ENCODE results near the gene BIRC5.

BIRC5 gene

GRCh38 chr17:78225088-78225865 lies 11.2 kb downstream of the BIRC5 start:
- Histone ChIP-seq H2AFZ (ENCODE audit: low read length) (no peak overlapping the region), H4K20me1 (ENCODE audit: insufficient read depth, low read length, poor library complexity, severe bottlenecking) (no peaks in the 10 kb centered on the region), H3K9me2 (replicated peaks; ENCODE audit: low read depth, low read length) (no peaks in the 10 kb centered on the region)

GRCh38 chr17:78226055-78226758 lies 12.2 kb downstream of the BIRC5 start:
- Histone ChIP-seq H3K9ac (ENCODE audit: low read depth, low read length, poor library complexity, severe bottlenecking) (no peak overlapping the region), H3K9me2 (replicated peaks; ENCODE audit: low read depth, low read length) (no peaks in the 10 kb centered on the region), H3K9me3 (ENCODE audit: insufficient read depth, low read depth, low read length) (no peaks in the 10 kb centered on the region), H3K36me3 (ENCODE audit: insufficient read depth, low read length) (peaks cover 32% of the 10 kb centered on the region; the same call in 1 of the 2 replicates), H3K4me3 (ENCODE audit: low read length, poor library complexity, severe bottlenecking) (no peak overlapping the region), H3F3A (ENCODE audit: low read depth) (peaks cover 14% of the 10 kb centered on the region; the same call in 1 of the 2 replicates), H2AFZ (ENCODE audit: low read length) (no peak overlapping the region), H3K4me1 (ENCODE audit: insufficient read depth, low read length, poor library complexity, severe bottlenecking) (no peaks in the 10 kb centered on the region), H3K4me2 (ENCODE audit: low read depth, low read length, poor library complexity, severe bottlenecking) (no peak overlapping the region), H3K79me2 (ENCODE audit: insufficient read depth, low read length) (peaks cover 6% of the 10 kb centered on the region; the same call in 1 of the 2 replicates), H3K27me3 (ENCODE audit: insufficient read depth, low read length, poor library complexity, severe bottlenecking) (no peaks in the 10 kb centered on the region), H4K20me1 (ENCODE audit: insufficient read depth, low read length, poor library complexity, severe bottlenecking) (no peaks in the 10 kb centered on the region)
- TF ChIP-seq CTCF (conservative IDR thresholded peaks at IDR 0.05; ENCODE audit: low read length): no peak
- TF ChIP-seq EZH2phosphoT487 (IDR thresholded peaks at IDR 0.05; ENCODE audit: borderline replicate concordance): no peak

More at GRCh38 chr17:78225088-78225865, 11.2 kb downstream of the BIRC5 start:
- peaks cover 14% of the 10 kb centered on the region; the same call in 1 of the 2 replicates for H3F3A ChIP-seq (ENCODE audit: low read depth)
- no peak overlapping the region for H3K4me2 ChIP-seq (ENCODE audit: low read depth, low read length, poor library complexity, severe bottlenecking)
- peaks cover 39% of the 10 kb centered on the region; the same call in 1 of the 2 replicates for H3K36me3 ChIP-seq (ENCODE audit: insufficient read depth, low read length)
- H3K27me3 ChIP-seq (ENCODE audit: insufficient read depth, low read length, poor library complexity, severe bottlenecking): no peaks in the 10 kb centered on the region
- H3K9ac ChIP-seq (ENCODE audit: low read depth, low read length, poor library complexity, severe bottlenecking): no peak overlapping the region
- H3K4me3 ChIP-seq (ENCODE audit: low read length, poor library complexity, severe bottlenecking): no peak overlapping the region
- no peaks in the 10 kb centered on the region for H3K9me3 ChIP-seq (ENCODE audit: insufficient read depth, low read depth, low read length)
- TF ChIP-seq EZH2phosphoT487 (IDR thresholded peaks at IDR 0.05; ENCODE audit: borderline replicate concordance) (no peak), CTCF (conservative IDR thresholded peaks at IDR 0.05; ENCODE audit: low read length) (no peak)
- H3K79me2 ChIP-seq (ENCODE audit: insufficient read depth, low read length): peaks cover 13% of the 10 kb centered on the region; the same call in 1 of the 2 replicates
- H3K4me1 ChIP-seq (ENCODE audit: insufficient read depth, low read length, poor library complexity, severe bottlenecking): no peaks in the 10 kb centered on the region

GRCh38 chr17:78226759-78227454 lies 12.9 kb downstream of the BIRC5 start:
- H3K9ac ChIP-seq (ENCODE audit: low read depth, low read length, poor library complexity, severe bottlenecking): no peak overlapping the region
- no peak overlapping the region for H3K4me3 ChIP-seq (ENCODE audit: low read length, poor library complexity, severe bottlenecking)
- H3K4me2 ChIP-seq (ENCODE audit: low read depth, low read length, poor library complexity, severe bottlenecking): no peak overlapping the region
- no peaks in the 10 kb centered on the region for H3K9me3 ChIP-seq (ENCODE audit: insufficient read depth, low read depth, low read length)
- H4K20me1 ChIP-seq (ENCODE audit: insufficient read depth, low read length, poor library complexity, severe bottlenecking): no peaks in the 10 kb centered on the region
- no peaks in the 10 kb centered on the region for H3K27me3 ChIP-seq (ENCODE audit: insufficient read depth, low read length, poor library complexity, severe bottlenecking)
- H2AFZ ChIP-seq (ENCODE audit: low read length): no peak overlapping the region
- peaks cover 14% of the 10 kb centered on the region; the same call in 1 of the 2 replicates for H3F3A ChIP-seq (ENCODE audit: low read depth)
- H3K79me2 ChIP-seq (ENCODE audit: insufficient read depth, low read length): no peaks in the 10 kb centered on the region
- H3K9me2 ChIP-seq (replicated peaks; ENCODE audit: low read depth, low read length): no peaks in the 10 kb centered on the region
- peaks cover 26% of the 10 kb centered on the region; the same call in 1 of the 2 replicates for H3K36me3 ChIP-seq (ENCODE audit: insufficient read depth, low read length)
- TF ChIP-seq EZH2phosphoT487 (IDR thresholded peaks at IDR 0.05; ENCODE audit: borderline replicate concordance): no peak
- TF ChIP-seq CTCF (conservative IDR thresholded peaks at IDR 0.05; ENCODE audit: low read length): no peak
- no peaks in the 10 kb centered on the region for H3K4me1 ChIP-seq (ENCODE audit: insufficient read depth, low read length, poor library complexity, severe bottlenecking)
